Brain microvascular endothelial cell (primary cell): ENCODE results near the gene MTX3.
A peak's percentile ranks its signal among the peaks of the same experiment; 100 is the strongest.

Experiments used
- DNase-seq: peaks from one replicate; pipeline ENCODE4 v3.0.0-alpha.2; 2020
- H3K27ac ChIP-seq: fragments of 250-450 bp; sonication (Bioruptor Pico); 2 replicates; pipeline ENCODE4 v1.5.1; 2020; ENCODE audit warnings: mild to moderate bottlenecking, moderate library complexity
- H3K27me3 ChIP-seq: fragments of 250-450 bp; sonication (Bioruptor Pico); replicated peaks from 2 replicates; pipeline ENCODE4 v1.5.1; 2020; ENCODE audit warnings: mild to moderate bottlenecking
- H3K36me3 ChIP-seq: fragments of 250-450 bp; sonication (Bioruptor Pico); replicated peaks from 2 replicates; pipeline ENCODE4 v1.5.1; 2020; ENCODE audit warnings: mild to moderate bottlenecking
- H3K4me3 ChIP-seq: 2 replicates; pipeline ENCODE4 v1.5.1; 2011; ENCODE audit warnings: low read depth, mild to moderate bottlenecking, control low read depth, low read length, moderate library complexity
- in situ Hi-C: cut with HindIII; loops from 2 replicates; pipeline ENCODE4 v1.10.0; 2017; ENCODE audit warnings: low sequenced_read_pairs, low pct_ligation_motif_present
- TF ChIP-seq, protein P1 (sequence below): IDR thresholded peaks from 2 replicates; pipeline ENCODE4 v1.5.1; 2011; ENCODE audit warnings: low read depth, mild to moderate bottlenecking, moderate library complexity, low read length, control low read depth, inconsistent platforms; ENCODE audit errors: missing control alignments

Gene MTX3

DNA sequence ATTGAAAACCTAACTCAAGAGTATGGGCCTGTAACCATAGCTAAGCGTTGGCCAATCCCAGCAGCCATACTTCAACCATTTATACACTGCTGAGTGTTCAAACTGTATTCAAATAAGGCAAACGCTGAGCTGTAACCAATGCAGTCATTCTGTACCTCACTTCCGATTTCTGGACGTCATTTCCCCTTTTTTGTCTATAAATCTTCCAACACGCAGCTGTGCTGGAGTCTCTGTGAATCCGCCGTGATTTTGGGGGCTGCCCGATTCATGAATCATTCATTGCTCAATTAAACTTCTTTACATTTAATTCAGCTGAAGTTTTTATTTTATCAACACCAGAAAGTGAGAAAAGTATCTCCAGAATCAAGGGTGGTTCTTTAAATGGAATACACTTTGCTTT is 31.7 kb downstream of the MTX3 start:
- no peaks in the 10 kb centered on the region for H3K27me3 ChIP-seq
- in situ Hi-C loops: no loop called here
- no peak for DNase-seq
- no peak overlapping the region for H3K27ac ChIP-seq
- H3K4me3 ChIP-seq: no peak overlapping the region
- TF ChIP-seq, protein P1, sequence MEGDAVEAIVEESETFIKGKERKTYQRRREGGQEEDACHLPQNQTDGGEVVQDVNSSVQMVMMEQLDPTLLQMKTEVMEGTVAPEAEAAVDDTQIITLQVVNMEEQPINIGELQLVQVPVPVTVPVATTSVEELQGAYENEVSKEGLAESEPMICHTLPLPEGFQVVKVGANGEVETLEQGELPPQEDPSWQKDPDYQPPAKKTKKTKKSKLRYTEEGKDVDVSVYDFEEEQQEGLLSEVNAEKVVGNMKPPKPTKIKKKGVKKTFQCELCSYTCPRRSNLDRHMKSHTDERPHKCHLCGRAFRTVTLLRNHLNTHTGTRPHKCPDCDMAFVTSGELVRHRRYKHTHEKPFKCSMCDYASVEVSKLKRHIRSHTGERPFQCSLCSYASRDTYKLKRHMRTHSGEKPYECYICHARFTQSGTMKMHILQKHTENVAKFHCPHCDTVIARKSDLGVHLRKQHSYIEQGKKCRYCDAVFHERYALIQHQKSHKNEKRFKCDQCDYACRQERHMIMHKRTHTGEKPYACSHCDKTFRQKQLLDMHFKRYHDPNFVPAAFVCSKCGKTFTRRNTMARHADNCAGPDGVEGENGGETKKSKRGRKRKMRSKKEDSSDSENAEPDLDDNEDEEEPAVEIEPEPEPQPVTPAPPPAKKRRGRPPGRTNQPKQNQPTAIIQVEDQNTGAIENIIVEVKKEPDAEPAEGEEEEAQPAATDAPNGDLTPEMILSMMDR: no peak
- H3K36me3 ChIP-seq: no peaks in the 10 kb centered on the region

GRCh38 chr5:79955941-79956670 is 35.0 kb downstream of the MTX3 start:
- Histone ChIP-seq H3K27me3 (no peaks in the 10 kb centered on the region), H3K4me3 (no peak overlapping the region), H3K36me3 (no peaks in the 10 kb centered on the region), H3K27ac (no peak overlapping the region)
- DNase-seq: peak; percentile 33
- in situ Hi-C loops: no loop called here
- TF ChIP-seq, protein P1: no peak

GRCh38 chr5:79955356-79955895 is 35.6 kb downstream of the MTX3 start:
- H3K4me3 ChIP-seq: no peak overlapping the region
- no peaks in the 10 kb centered on the region for H3K27me3 ChIP-seq
- DNase-seq: no peak
- no peak overlapping the region for H3K27ac ChIP-seq
- in situ Hi-C loops: no loop called here
- H3K36me3 ChIP-seq: no peaks in the 10 kb centered on the region
- TF ChIP-seq, protein P1: no peak

- no peak for DNase-seq
- TF ChIP-seq, protein P1: no peak
- Histone ChIP-seq H3K27me3 (no peaks in the 10 kb centered on the region), H3K36me3 (no peaks in the 10 kb centered on the region), H3K27ac (no peak overlapping the region), H3K4me3 (no peak overlapping the region)
- in situ Hi-C loops: no loop called here
Measured at GRCh38 chr5:79954620-79955019, 36.4 kb downstream of the MTX3 start.

DNA sequence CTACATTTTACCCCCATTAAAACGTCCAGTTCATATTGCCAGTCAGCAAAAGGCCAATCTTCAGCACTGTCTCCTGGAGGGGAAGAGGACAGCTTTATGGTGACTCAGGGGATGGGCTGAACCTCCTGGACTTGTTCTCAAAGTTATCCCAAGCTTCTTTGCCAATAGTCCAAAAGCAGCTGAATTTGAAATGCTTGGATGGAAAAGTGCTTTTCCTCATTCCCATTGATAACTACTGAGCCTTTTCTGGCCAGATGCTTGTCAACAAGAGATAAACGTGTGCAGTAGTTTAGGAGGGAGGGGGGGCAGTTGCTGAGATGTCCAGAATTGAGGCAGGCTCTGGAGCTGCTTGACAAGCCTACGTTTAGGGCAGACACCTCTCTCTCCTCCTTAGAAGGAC is 43.5 kb downstream of the MTX3 start:
- no peaks in the 10 kb centered on the region for H3K36me3 ChIP-seq
- TF ChIP-seq, protein P1: no peak
- H3K27me3 ChIP-seq: no peaks in the 10 kb centered on the region
- no peak overlapping the region for H3K27ac ChIP-seq
- no peak overlapping the region for H3K4me3 ChIP-seq
- in situ Hi-C loops: no loop called here
- DNase-seq: no peak

GRCh38 chr5:79938468-79938867 is 52.6 kb downstream of the MTX3 start:
- DNase-seq: no peak
- no peak overlapping the region for H3K27ac ChIP-seq
- H3K27me3 ChIP-seq: no peaks in the 10 kb centered on the region
- TF ChIP-seq, protein P1: no peak
- no peak overlapping the region for H3K4me3 ChIP-seq
- in situ Hi-C loops: no loop called here
- H3K36me3 ChIP-seq: no peaks in the 10 kb centered on the region
